Measurements from ENCODE around the gene KRT72. TPM values are rescaled to one million over a fixed set of nuclear protein-coding genes. Genes with fewer than 3 reads are reported as not detected.

Gene KRT72
- total and polyA plus RNA-seq, 4 donors, result not detected

- Histone ChIP-seq H3K36me3 (ENCODE audit: control insufficient read depth in 4 of 4, insufficient read depth in 3 of 4, low read depth in 1 of 4, low read length in 3 of 4) (no peaks in the 10 kb centered on the region), H3K9me3 (ENCODE audit: control insufficient read depth in 4 of 4, low read length in 3 of 4) (no peaks in the 10 kb centered on the region), H3K4me1 (ENCODE audit: control insufficient read depth in 4 of 4, insufficient read depth in 4 of 4, low read length in 3 of 4) (no peaks in the 10 kb centered on the region), H3K9ac (ENCODE audit: low read depth in 1 of 2, low read length in 2 of 2) (no peak overlapping the region), H3K27ac (ENCODE audit: low read depth in 1 of 2, low read length in 2 of 2) (no peak overlapping the region), H3K27me3 (ENCODE audit: control insufficient read depth in 4 of 4, insufficient read depth in 4 of 4, low read length in 3 of 4) (no peaks in the 10 kb centered on the region), H3K4me3 (ENCODE audit: low read depth in 1 of 3, low read length in 3 of 3) (no peak overlapping the region)
- 88% methylated on average over 10 of the region's 10 CpGs for WGBS
- DNase-seq (ENCODE audit: low spot score), result peak; percentile 21
- TF ChIP-seq REST (IDR thresholded peaks at IDR 0.05) (no peak), FOXA1 (IDR thresholded peaks at IDR 0.05) (no peak), NR2F2 (IDR thresholded peaks at IDR 0.05) (no peak)
These were observed 13.3 kb upstream of the KRT72 start for GRCh38 chr12:52614381-52615207.

GRCh38 chr12:52613384-52614030 is 12.2 kb upstream of the KRT72 start:
- H3K36me3 ChIP-seq (ENCODE audit: control insufficient read depth in 4 of 4, insufficient read depth in 3 of 4, low read depth in 1 of 4, low read length in 3 of 4), result no peaks in the 10 kb centered on the region
- WGBS, result 92% methylated on average over 9 of the region's 9 CpGs
- no peak overlapping the region for H3K27ac ChIP-seq (ENCODE audit: low read depth in 1 of 2, low read length in 2 of 2)
- no peak overlapping the region for H3K9ac ChIP-seq (ENCODE audit: low read depth in 1 of 2, low read length in 2 of 2)
- no peak for TF ChIP-seq CTCF (IDR thresholded peaks at IDR 0.05; ENCODE audit: low read depth, low read length, missing input control)
- TF ChIP-seq HNF4A (conservative IDR thresholded peaks at IDR 0.05), result no peak
- no peak for TF ChIP-seq ATF3 (IDR thresholded peaks at IDR 0.05)
- no peak for TF ChIP-seq FOXA2 (IDR thresholded peaks at IDR 0.05)
- no peak for TF ChIP-seq TAF1 (conservative IDR thresholded peaks at IDR 0.05)
- TF ChIP-seq SP1 (IDR thresholded peaks at IDR 0.05), result no peak
- H3K4me3 ChIP-seq (ENCODE audit: low read depth in 1 of 3, low read length in 3 of 3), result no peak overlapping the region
- peaks cover 0 to 2% (median 0%) of the 10 kb centered on the region in 4 donors for H3K27me3 ChIP-seq (ENCODE audit: control insufficient read depth in 4 of 4, insufficient read depth in 4 of 4, low read length in 3 of 4)
- peak; percentile 22 for DNase-seq (ENCODE audit: low spot score)
- H3K9me3 ChIP-seq (ENCODE audit: control insufficient read depth in 4 of 4, low read length in 3 of 4), result no peaks in the 10 kb centered on the region
- no peaks in the 10 kb centered on the region for H3K4me1 ChIP-seq (ENCODE audit: control insufficient read depth in 4 of 4, insufficient read depth in 4 of 4, low read length in 3 of 4)

All from liver (tissue), 9 donors.